ENCODE data around the gene GPD1L.

Gene GPD1L

DNA sequence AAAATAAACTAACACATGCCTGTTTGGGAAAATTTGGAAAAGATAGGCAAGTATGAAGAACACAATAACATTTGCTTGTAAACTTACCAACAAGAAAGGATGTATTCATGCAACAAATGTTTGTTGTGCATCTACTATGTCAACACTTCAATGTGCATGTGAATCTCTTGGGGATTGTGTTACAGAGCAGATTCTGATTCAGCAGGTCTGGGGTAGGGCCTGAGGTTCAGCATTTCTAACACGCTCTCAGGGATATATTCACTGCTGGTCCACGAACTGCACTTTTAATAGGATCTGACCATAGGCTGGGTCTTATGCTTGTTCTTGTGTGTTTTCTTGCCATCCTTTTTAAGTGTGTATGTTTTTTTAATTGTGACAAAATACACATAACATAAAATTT, 11.8 kb downstream of the GPD1L start:
- Histone ChIP-seq H3K27ac (ENCODE audit: low read depth, low read length) (no peak overlapping the region), H2AFZ (ENCODE audit: low read length, unreplicated experiment) (no peak overlapping the region), H3K36me3 (ENCODE audit: insufficient read depth, low read length) (no peaks in the 10 kb centered on the region), H3K79me2 (ENCODE audit: control insufficient read depth, insufficient read depth, low read length, unreplicated experiment) (no peaks in the 10 kb centered on the region), H3K4me3 (ENCODE audit: low read depth, low read length) (no peak overlapping the region), H3K4me1 (ENCODE audit: control insufficient read depth, insufficient read depth, low read length, unreplicated experiment) (no peaks in the 10 kb centered on the region), H3K27me3 (ENCODE audit: insufficient read depth, low read length) (no peaks in the 10 kb centered on the region)

DNA sequence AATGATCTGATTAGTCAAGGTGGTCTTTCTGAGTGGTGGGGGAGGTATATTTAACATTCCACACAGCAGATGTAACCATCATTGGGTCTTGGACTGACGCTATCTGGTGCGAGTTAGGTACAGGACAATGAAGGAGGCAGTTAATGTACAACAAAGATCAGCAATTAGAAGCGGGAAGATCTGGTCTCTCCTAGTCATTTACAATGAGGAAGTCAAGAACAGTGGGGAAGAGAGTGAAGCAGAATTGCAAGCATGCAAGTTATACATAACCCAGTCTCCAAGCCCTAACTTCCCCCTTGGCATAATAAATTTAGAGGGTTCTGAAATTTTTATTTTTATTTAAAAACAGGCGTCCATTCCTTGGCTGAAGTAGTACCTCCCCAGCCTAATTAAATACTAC, 14.1 kb downstream of the GPD1L start:
- Histone ChIP-seq H3K4me1 (ENCODE audit: control insufficient read depth, insufficient read depth, low read length, unreplicated experiment) (no peaks in the 10 kb centered on the region), H3K27ac (ENCODE audit: low read depth, low read length) (no peak overlapping the region), H3K36me3 (ENCODE audit: insufficient read depth, low read length) (no peaks in the 10 kb centered on the region), H3K79me2 (ENCODE audit: control insufficient read depth, insufficient read depth, low read length, unreplicated experiment) (no peaks in the 10 kb centered on the region), H3K27me3 (ENCODE audit: insufficient read depth, low read length) (no peaks in the 10 kb centered on the region), H3K4me3 (ENCODE audit: low read depth, low read length) (no peak overlapping the region), H2AFZ (ENCODE audit: low read length, unreplicated experiment) (no peak overlapping the region)

DNA sequence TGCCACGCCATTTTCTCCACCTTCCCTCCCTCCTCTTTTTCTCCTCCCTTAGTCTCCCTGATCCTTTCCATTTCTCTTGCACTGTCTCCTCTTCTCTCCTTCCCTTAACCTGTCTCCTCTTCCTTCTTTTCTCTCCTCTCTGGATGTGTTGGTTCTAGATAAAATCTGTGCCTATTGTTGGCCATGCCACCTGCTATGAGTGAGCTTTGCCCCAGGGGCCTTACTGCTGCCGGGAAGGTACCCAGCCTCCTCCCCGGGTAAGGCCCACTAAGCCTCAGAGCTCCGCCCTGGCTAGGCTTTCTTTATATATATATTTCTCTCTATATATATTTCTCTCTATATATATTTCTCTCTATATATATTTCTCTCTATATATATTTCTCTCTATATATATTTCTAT, 14.7 kb downstream of the GPD1L start:
- Histone ChIP-seq H3K27me3 (ENCODE audit: insufficient read depth, low read length) (no peaks in the 10 kb centered on the region), H3K79me2 (ENCODE audit: control insufficient read depth, insufficient read depth, low read length, unreplicated experiment) (no peaks in the 10 kb centered on the region), H2AFZ (ENCODE audit: low read length, unreplicated experiment) (no peak overlapping the region), H3K27ac (ENCODE audit: low read depth, low read length) (no peak overlapping the region), H3K4me3 (ENCODE audit: low read depth, low read length) (no peak overlapping the region), H3K36me3 (ENCODE audit: insufficient read depth, low read length) (no peaks in the 10 kb centered on the region), H3K4me1 (ENCODE audit: control insufficient read depth, insufficient read depth, low read length, unreplicated experiment) (no peaks in the 10 kb centered on the region)

DNA sequence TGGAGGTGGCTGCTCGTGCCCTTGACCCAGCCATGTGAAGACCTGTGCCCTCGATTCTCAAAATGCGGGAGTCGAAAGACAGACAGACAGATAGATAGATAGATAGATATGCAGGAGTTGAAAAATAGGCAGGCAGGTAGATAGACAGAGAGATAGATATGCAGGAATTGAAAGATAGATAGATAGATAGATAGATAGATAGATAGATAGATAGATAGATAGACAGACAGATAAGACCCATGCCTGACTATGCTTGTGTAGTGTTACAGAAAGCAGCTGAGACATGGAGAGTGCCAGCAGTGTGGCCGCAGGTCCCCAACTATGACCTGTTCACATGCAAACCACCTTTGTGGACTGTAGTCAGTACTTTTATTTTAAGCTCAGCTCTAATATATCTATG, 17.2 kb downstream of the GPD1L start:
- no peak overlapping the region for H3K4me3 ChIP-seq (ENCODE audit: low read depth, low read length)
- H3K36me3 ChIP-seq (ENCODE audit: insufficient read depth, low read length) = no peaks in the 10 kb centered on the region
- no peaks in the 10 kb centered on the region for H3K4me1 ChIP-seq (ENCODE audit: control insufficient read depth, insufficient read depth, low read length, unreplicated experiment)
- no peaks in the 10 kb centered on the region for H3K27me3 ChIP-seq (ENCODE audit: insufficient read depth, low read length)
- no peaks in the 10 kb centered on the region for H3K79me2 ChIP-seq (ENCODE audit: control insufficient read depth, insufficient read depth, low read length, unreplicated experiment)
- H3K27ac ChIP-seq (ENCODE audit: low read depth, low read length) = no peak overlapping the region
- no peak overlapping the region for H2AFZ ChIP-seq (ENCODE audit: low read length, unreplicated experiment)

DNA sequence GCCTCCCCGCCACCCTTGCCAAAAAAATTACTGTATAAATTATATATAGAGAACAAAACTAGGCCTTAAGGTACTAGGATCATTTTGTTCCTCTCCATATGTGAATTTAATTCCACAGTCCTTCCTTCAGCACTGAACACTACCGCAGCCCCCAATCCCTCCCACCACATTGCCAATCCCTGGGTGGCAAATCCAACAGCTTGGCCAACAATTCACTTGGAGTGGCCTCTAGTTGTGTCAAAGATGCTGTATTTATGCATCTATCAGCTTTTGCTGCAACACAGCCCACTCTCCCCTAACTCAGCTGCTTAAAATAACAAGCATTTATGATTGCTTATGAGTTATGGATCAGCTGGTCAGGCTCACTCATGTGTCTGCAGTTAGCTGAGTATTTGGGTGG, 18.6 kb downstream of the GPD1L start:
- Histone ChIP-seq H3K79me2 (ENCODE audit: control insufficient read depth, insufficient read depth, low read length, unreplicated experiment) (no peaks in the 10 kb centered on the region), H3K27me3 (ENCODE audit: insufficient read depth, low read length) (no peaks in the 10 kb centered on the region), H3K4me3 (ENCODE audit: low read depth, low read length) (no peak overlapping the region), H3K4me1 (ENCODE audit: control insufficient read depth, insufficient read depth, low read length, unreplicated experiment) (no peaks in the 10 kb centered on the region), H3K27ac (ENCODE audit: low read depth, low read length) (no peak overlapping the region), H3K36me3 (ENCODE audit: insufficient read depth, low read length) (no peaks in the 10 kb centered on the region), H2AFZ (ENCODE audit: low read length, unreplicated experiment) (no peak overlapping the region)

DNA sequence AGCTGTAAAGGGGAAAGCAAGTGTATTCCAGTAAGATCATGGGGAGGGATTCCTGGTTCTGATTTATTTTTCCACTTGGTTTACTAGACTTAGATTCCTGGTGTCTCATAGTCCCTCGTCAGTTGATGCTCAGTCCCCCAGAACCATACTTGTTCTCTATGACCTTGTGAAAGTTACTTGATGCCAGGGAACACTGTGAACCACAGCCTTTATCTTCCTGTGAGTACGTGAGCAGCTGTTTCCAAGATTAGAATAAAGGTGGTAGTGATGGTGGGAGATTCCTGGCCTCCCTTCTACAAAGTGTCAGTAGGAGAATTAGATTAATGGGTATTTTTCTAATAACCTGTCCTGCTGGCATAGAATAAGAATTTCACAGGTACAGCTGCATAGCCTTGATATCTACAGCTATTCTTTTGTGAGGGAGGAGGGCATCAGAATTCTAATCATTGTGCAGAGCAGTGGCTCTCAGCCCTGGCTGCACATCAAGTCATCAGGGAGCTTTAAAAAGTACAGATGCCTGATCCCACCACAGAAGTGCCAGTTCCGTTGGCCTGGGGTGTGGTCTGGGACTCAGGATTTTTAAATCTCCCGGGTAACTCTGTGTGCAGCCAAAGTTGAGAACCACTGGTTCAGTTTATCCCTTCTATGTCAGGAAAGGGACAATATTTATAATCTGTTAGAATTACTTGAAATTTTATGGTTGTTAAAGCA, 20.0 kb downstream of the GPD1L start:
- H3K79me2 ChIP-seq (ENCODE audit: control insufficient read depth, insufficient read depth, low read length, unreplicated experiment) = no peaks in the 10 kb centered on the region
- H3K36me3 ChIP-seq (ENCODE audit: insufficient read depth, low read length) = no peaks in the 10 kb centered on the region
- H3K4me1 ChIP-seq (ENCODE audit: control insufficient read depth, insufficient read depth, low read length, unreplicated experiment) = no peaks in the 10 kb centered on the region
- H3K4me3 ChIP-seq (ENCODE audit: low read depth, low read length) = no peak overlapping the region
- H2AFZ ChIP-seq (ENCODE audit: low read length, unreplicated experiment) = no peak overlapping the region
- no peak overlapping the region for H3K27ac ChIP-seq (ENCODE audit: low read depth, low read length)
- no peaks in the 10 kb centered on the region for H3K27me3 ChIP-seq (ENCODE audit: insufficient read depth, low read length)

DNA sequence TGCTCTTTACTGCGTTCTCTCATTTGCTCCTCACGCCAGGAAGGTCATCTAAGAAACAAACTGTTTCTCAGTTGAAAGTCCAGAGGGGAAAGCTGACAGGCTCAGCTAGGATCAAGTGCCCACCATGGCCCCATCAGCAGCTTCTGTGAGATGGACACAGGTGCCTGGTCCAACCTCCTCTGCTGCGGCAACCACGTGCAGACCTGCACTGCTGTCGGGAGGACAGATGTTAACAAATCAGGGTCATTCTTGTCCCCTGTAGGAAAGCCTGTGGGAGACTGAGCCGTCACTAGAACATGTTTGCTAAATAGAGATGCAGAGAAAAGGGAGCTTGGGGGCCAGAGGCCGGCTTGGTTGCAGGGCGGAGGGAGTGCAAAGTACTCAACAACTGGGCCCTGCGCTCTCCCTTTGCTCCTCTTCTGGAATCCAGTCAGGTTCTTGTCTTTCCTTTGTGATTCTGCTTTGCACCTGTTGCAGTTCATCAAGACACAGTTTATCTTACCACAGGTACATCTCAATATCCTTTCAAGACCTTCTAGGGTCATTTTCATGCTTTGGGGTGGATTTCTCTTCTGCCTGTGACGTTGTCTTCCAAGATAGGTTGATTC, 20.9 kb downstream of the GPD1L start:
- no peak overlapping the region for H3K4me3 ChIP-seq (ENCODE audit: low read depth, low read length)
- H3K79me2 ChIP-seq (ENCODE audit: control insufficient read depth, insufficient read depth, low read length, unreplicated experiment) = no peaks in the 10 kb centered on the region
- H3K27me3 ChIP-seq (ENCODE audit: insufficient read depth, low read length) = no peaks in the 10 kb centered on the region
- no peaks in the 10 kb centered on the region for H3K4me1 ChIP-seq (ENCODE audit: control insufficient read depth, insufficient read depth, low read length, unreplicated experiment)
- no peak overlapping the region for H3K27ac ChIP-seq (ENCODE audit: low read depth, low read length)
- no peaks in the 10 kb centered on the region for H3K36me3 ChIP-seq (ENCODE audit: insufficient read depth, low read length)
- no peak overlapping the region for H2AFZ ChIP-seq (ENCODE audit: low read length, unreplicated experiment)

DNA sequence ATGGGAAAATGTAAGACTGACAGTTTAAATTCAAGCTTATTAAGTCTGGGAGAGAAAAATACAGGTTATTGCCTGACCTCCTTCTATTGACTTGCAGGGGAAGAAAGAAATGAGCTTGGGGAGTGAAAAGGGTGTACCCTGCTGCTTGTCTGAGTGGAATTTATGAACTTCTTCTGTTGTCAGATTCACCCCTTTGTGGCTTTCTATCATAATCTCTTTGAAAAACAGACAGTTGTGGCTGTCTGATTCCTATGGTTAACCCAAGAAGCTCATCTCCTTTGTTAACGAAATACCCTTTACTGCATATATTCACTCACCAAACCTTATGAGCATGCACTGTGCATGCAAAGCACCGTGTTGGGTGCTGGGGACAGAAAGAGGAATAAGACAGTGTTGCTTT, 22.5 kb downstream of the GPD1L start:
- Histone ChIP-seq H3K79me2 (ENCODE audit: control insufficient read depth, insufficient read depth, low read length, unreplicated experiment) (no peaks in the 10 kb centered on the region), H3K36me3 (ENCODE audit: insufficient read depth, low read length) (no peaks in the 10 kb centered on the region), H3K4me1 (ENCODE audit: control insufficient read depth, insufficient read depth, low read length, unreplicated experiment) (no peaks in the 10 kb centered on the region), H3K27me3 (ENCODE audit: insufficient read depth, low read length) (no peaks in the 10 kb centered on the region), H3K4me3 (ENCODE audit: low read depth, low read length) (no peak overlapping the region), H2AFZ (ENCODE audit: low read length, unreplicated experiment) (no peak overlapping the region), H3K27ac (ENCODE audit: low read depth, low read length) (no peak overlapping the region)

DNA sequence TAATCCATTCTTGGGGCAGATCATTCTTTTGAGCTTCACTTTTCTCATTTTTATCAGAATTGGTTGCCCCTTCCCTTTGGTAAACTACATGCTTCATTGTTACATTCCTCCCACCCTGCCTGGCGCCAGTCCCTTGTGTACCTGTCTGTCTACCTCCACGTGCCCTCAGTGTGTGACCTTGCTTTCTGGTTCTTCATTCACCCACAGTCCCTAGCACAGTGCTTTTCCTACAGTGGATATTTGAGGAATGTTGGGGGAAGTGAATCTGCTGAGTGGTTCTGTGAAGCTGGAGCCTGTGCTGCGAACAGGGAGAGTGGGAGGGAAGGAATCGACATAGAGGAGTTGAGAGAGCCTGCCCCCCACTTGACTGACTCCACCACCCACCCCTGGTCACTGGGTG, 23.4 kb downstream of the GPD1L start:
- no peaks in the 10 kb centered on the region for H3K4me1 ChIP-seq (ENCODE audit: control insufficient read depth, insufficient read depth, low read length, unreplicated experiment)
- no peak overlapping the region for H3K27ac ChIP-seq (ENCODE audit: low read depth, low read length)
- H3K36me3 ChIP-seq (ENCODE audit: insufficient read depth, low read length) = no peaks in the 10 kb centered on the region
- H3K27me3 ChIP-seq (ENCODE audit: insufficient read depth, low read length) = no peaks in the 10 kb centered on the region
- H2AFZ ChIP-seq (ENCODE audit: low read length, unreplicated experiment) = no peak overlapping the region
- H3K79me2 ChIP-seq (ENCODE audit: control insufficient read depth, insufficient read depth, low read length, unreplicated experiment) = no peaks in the 10 kb centered on the region
- no peak overlapping the region for H3K4me3 ChIP-seq (ENCODE audit: low read depth, low read length)

DNA sequence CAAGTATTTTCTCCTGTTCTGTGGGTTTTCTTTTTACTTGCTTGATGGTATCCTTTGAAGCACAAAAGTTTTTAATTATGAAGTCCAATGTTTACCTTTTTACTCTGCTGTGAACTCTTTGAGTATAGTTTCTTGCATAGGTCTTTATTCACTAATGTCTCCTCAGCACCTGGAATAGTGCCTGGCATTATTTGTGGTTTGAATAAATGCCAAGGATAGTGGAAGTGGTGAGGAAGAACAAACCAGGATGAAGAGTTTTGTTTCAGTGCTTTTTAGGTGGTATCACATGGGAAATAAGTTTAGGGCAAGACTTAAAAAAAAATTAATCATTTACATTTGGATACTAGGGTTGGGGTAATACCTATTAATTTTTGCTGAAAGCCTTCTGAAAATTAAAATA, 25.7 kb downstream of the GPD1L start:
- Histone ChIP-seq H3K79me2 (ENCODE audit: control insufficient read depth, insufficient read depth, low read length, unreplicated experiment) (no peaks in the 10 kb centered on the region), H3K36me3 (ENCODE audit: insufficient read depth, low read length) (no peaks in the 10 kb centered on the region), H3K4me1 (ENCODE audit: control insufficient read depth, insufficient read depth, low read length, unreplicated experiment) (no peaks in the 10 kb centered on the region), H3K27ac (ENCODE audit: low read depth, low read length) (no peak overlapping the region), H2AFZ (ENCODE audit: low read length, unreplicated experiment) (no peak overlapping the region), H3K27me3 (ENCODE audit: insufficient read depth, low read length) (no peaks in the 10 kb centered on the region), H3K4me3 (ENCODE audit: low read depth, low read length) (no peak overlapping the region)

DNA sequence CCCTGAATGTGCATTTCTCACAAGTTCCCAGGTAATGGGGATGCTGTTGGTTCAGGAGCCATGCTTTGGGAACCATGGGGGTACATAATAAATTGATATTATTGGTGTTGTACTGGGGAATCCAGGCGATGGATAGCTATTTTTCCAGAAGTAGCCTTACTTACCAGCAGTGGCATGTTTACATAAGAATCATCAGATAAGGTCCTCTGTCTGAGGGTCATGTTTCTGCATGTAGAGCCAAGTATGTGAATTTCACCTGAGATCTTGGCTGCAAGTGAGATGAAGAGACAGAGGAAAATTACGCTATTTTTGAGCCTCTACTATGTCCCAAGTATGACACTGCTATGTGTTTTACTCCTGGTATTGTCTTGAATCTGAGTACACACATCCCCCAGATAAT, 26.3 kb downstream of the GPD1L start:
- no peak overlapping the region for H3K4me3 ChIP-seq (ENCODE audit: low read depth, low read length)
- H3K27me3 ChIP-seq (ENCODE audit: insufficient read depth, low read length) = no peaks in the 10 kb centered on the region
- H3K36me3 ChIP-seq (ENCODE audit: insufficient read depth, low read length) = no peaks in the 10 kb centered on the region
- H2AFZ ChIP-seq (ENCODE audit: low read length, unreplicated experiment) = no peak overlapping the region
- H3K27ac ChIP-seq (ENCODE audit: low read depth, low read length) = no peak overlapping the region
- H3K79me2 ChIP-seq (ENCODE audit: control insufficient read depth, insufficient read depth, low read length, unreplicated experiment) = no peaks in the 10 kb centered on the region
- no peaks in the 10 kb centered on the region for H3K4me1 ChIP-seq (ENCODE audit: control insufficient read depth, insufficient read depth, low read length, unreplicated experiment)

Data from ACC112 (cell line).